ENCODE data around the gene NFATC4. TPM values are rescaled to one million over a fixed set of nuclear protein-coding genes. Genes with fewer than 3 reads are reported as not detected.

The NFATC4 gene
- total RNA-seq, 1 experiment from 2014 or later, result 14.5 TPM

- Histone ChIP-seq H3K36me3 (peaks cover 7% of the 10 kb centered on the region; the same call in 1 of the 2 replicates), H3K27me3 (no peaks in the 10 kb centered on the region), H3K9me3 (no peaks in the 10 kb centered on the region), H3K4me3 (no peak overlapping the region)
- no peak for DNase-seq
These were observed 59.0 kb downstream of the NFATC4 start for GRCh38 chr14:24426912-24427536.

- Histone ChIP-seq H3K9me3 (no peaks in the 10 kb centered on the region), H3K4me3 (no peak overlapping the region), H3K36me3 (peaks cover 13% of the 10 kb centered on the region), H3K27me3 (no peaks in the 10 kb centered on the region)
- DNase-seq, result no peak
These were observed 59.8 kb downstream of the NFATC4 start for GRCh38 chr14:24427537-24428508.

DNA sequence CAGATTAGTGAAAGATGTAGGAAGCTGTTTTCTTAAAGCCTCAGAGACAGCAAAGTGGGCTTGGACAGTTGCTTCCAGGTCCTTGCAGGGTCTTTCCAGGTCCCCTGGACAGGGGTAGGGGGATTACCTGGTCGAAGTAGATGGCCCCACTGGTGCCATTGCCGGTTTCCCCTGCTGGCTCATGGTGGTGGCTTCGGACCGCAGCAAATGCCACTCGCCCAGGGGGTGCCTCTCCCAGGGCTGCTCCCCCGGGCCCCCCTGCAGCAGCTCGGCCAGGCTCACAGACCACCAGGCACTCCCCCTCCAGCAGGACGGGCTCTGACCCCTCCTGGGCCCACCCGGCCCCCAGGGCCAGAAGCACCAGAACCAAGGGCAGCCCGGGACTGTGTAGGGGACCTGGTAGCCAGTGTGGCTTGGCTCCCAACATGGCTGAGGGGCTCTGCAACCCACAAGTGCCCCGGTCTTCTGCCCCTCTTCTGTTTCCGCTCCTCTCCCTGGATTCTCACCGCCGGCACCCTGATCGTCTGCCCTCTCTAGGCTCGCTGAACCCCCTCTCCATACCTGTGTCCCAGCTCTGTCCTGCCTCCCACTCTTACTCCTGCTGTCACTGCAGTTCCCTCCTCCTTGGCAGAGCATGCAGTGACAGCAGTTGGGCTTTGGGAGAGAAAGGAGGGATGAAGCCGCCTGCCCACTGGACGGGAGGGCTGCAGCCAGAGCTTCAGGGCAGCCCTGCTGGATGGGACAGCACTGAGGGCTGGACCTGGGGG, 60.8 kb downstream of the NFATC4 start:
- no peak for DNase-seq
- Histone ChIP-seq H3K4me3 (peak overlapping the region; percentile 74; the same call in 1 of the 2 replicates), H3K36me3 (peaks cover 23% of the 10 kb centered on the region), H3K9me3 (no peaks in the 10 kb centered on the region), H3K27me3 (no peaks in the 10 kb centered on the region)

Other genes with a start within 250 kb of the NFATC4 start
- gene FITM1, start 237.5 kb upstream of the NFATC4 start, total RNA-seq (2014; rRNA removed; shearing (Covaris generic); ENCODE audit: low replicate concordance), result 0.79 TPM in 1 of 2 replicates, not detected in the other
- 37.5 and 39.3 TPM in 2 replicates for gene PSME1, start 232.0 kb upstream of the NFATC4 start, total RNA-seq (2014; rRNA removed; shearing (Covaris generic); ENCODE audit: low replicate concordance)
- gene EMC9, start 226.6 kb upstream of the NFATC4 start, total RNA-seq (2014; rRNA removed; shearing (Covaris generic); ENCODE audit: low replicate concordance), result 7.2 and 15.7 TPM in 2 replicates
- 84.9 and 111 TPM in 2 replicates for gene PSME2, start 221.6 kb upstream of the NFATC4 start, total RNA-seq (2014; rRNA removed; shearing (Covaris generic); ENCODE audit: low replicate concordance)
- gene RNF31, start 220.7 kb upstream of the NFATC4 start, total RNA-seq (2014; rRNA removed; shearing (Covaris generic); ENCODE audit: low replicate concordance), result 39.6 and 52.1 TPM in 2 replicates
- 15.8 and 26.4 TPM in 2 replicates for gene IRF9, start 206.9 kb upstream of the NFATC4 start, total RNA-seq (2014; rRNA removed; shearing (Covaris generic); ENCODE audit: low replicate concordance)
- 0.66 and 2.1 TPM in 2 replicates for gene REC8, start 196.1 kb upstream of the NFATC4 start, total RNA-seq (2014; rRNA removed; shearing (Covaris generic); ENCODE audit: low replicate concordance)
- 41.0 and 60.5 TPM in 2 replicates for gene IPO4, start 179.4 kb upstream of the NFATC4 start, total RNA-seq (2014; rRNA removed; shearing (Covaris generic); ENCODE audit: low replicate concordance)
- 25.2 and 39.3 TPM in 2 replicates for gene TM9SF1, start 172.7 kb upstream of the NFATC4 start, total RNA-seq (2014; rRNA removed; shearing (Covaris generic); ENCODE audit: low replicate concordance)
- gene TSSK4, start 162.5 kb upstream of the NFATC4 start, total RNA-seq (2014; rRNA removed; shearing (Covaris generic); ENCODE audit: low replicate concordance), result not detected in 2 replicates
- gene CHMP4A, start 154.7 kb upstream of the NFATC4 start, total RNA-seq (2014; rRNA removed; shearing (Covaris generic); ENCODE audit: low replicate concordance), result 20.0 and 75.5 TPM in 2 replicates
- 2.5 and 4.5 TPM in 2 replicates for gene MDP1, start 152.1 kb upstream of the NFATC4 start, total RNA-seq (2014; rRNA removed; shearing (Covaris generic); ENCODE audit: low replicate concordance)
- 138 and 173 TPM in 2 replicates for gene NEDD8, start 135.8 kb upstream of the NFATC4 start, total RNA-seq (2014; rRNA removed; shearing (Covaris generic); ENCODE audit: low replicate concordance)
- 54.0 and 60.9 TPM in 2 replicates for gene GMPR2, start 135.3 kb upstream of the NFATC4 start, total RNA-seq (2014; rRNA removed; shearing (Covaris generic); ENCODE audit: low replicate concordance)
- gene TINF2, start 125.6 kb upstream of the NFATC4 start, total RNA-seq (2014; rRNA removed; shearing (Covaris generic); ENCODE audit: low replicate concordance), result 23.6 and 36.7 TPM in 2 replicates
- 0.86 and 2.0 TPM in 2 replicates for gene TGM1, start 105.0 kb upstream of the NFATC4 start, total RNA-seq (2014; rRNA removed; shearing (Covaris generic); ENCODE audit: low replicate concordance)
- 1.7 and 2.6 TPM in 2 replicates for gene RABGGTA, start 96.6 kb upstream of the NFATC4 start, total RNA-seq (2014; rRNA removed; shearing (Covaris generic); ENCODE audit: low replicate concordance)
- gene DHRS1, start 68.4 kb upstream of the NFATC4 start, total RNA-seq (2014; rRNA removed; shearing (Covaris generic); ENCODE audit: low replicate concordance), result 1.5 and 2.5 TPM in 2 replicates
- 6.6 and 10.6 TPM in 2 replicates for gene NOP9, start 68.3 kb upstream of the NFATC4 start, total RNA-seq (2014; rRNA removed; shearing (Covaris generic); ENCODE audit: low replicate concordance)
- gene CIDEB, start 60.2 kb upstream of the NFATC4 start, total RNA-seq (2014; rRNA removed; shearing (Covaris generic); ENCODE audit: low replicate concordance), result not detected in 2 replicates
- 0.59 and 0.82 TPM in 2 replicates for gene LTB4R2, start 58.0 kb upstream of the NFATC4 start, total RNA-seq (2014; rRNA removed; shearing (Covaris generic); ENCODE audit: low replicate concordance)
- 1.4 and 1.5 TPM in 2 replicates for gene LTB4R, start 56.7 kb upstream of the NFATC4 start, total RNA-seq (2014; rRNA removed; shearing (Covaris generic); ENCODE audit: low replicate concordance)
- gene ADCY4, start 33.1 kb upstream of the NFATC4 start, total RNA-seq (2014; rRNA removed; shearing (Covaris generic); ENCODE audit: low replicate concordance), result not detected in 2 replicates
- not detected in 2 replicates for gene RIPK3, start 28.2 kb upstream of the NFATC4 start, total RNA-seq (2014; rRNA removed; shearing (Covaris generic); ENCODE audit: low replicate concordance)
- gene NYNRIN, start 30.8 kb downstream of the NFATC4 start, total RNA-seq (2014; rRNA removed; shearing (Covaris generic); ENCODE audit: low replicate concordance), result 0.30 TPM in 1 of 2 replicates, not detected in the other
- 2.0 TPM in 1 of 2 replicates, not detected in the other for gene CBLN3, start 61.5 kb downstream of the NFATC4 start, total RNA-seq (2014; rRNA removed; shearing (Covaris generic); ENCODE audit: low replicate concordance)
- 19.1 and 30.7 TPM in 2 replicates for gene KHNYN, start 61.8 kb downstream of the NFATC4 start, total RNA-seq (2014; rRNA removed; shearing (Covaris generic); ENCODE audit: low replicate concordance)
- gene SDR39U1, start 74.6 kb downstream of the NFATC4 start, total RNA-seq (2014; rRNA removed; shearing (Covaris generic); ENCODE audit: low replicate concordance), result 16.8 and 32.0 TPM in 2 replicates
- not detected in 2 replicates for gene CMA1, start 140.1 kb downstream of the NFATC4 start, total RNA-seq (2014; rRNA removed; shearing (Covaris generic); ENCODE audit: low replicate concordance)
- gene CTSG, start 208.1 kb downstream of the NFATC4 start, total RNA-seq (2014; rRNA removed; shearing (Covaris generic); ENCODE audit: low replicate concordance), result not detected in 2 replicates
- gene GZMH, start 241.5 kb downstream of the NFATC4 start, total RNA-seq (2014; rRNA removed; shearing (Covaris generic); ENCODE audit: low replicate concordance), result not detected in 2 replicates